Measurements from ENCODE around the gene CDH23.

GRCh38 chr10:71694039-71694501, 297.4 kb downstream of the CDH23 start:
- TF ChIP-seq CTCF (IDR thresholded peaks at IDR 0.05) (no peak), POLR2A (IDR thresholded peaks at IDR 0.05) (no peak)

Measured in uterus (tissue), 2 donors.